ENCODE measurements around the gene RSPO4. TPM values are rescaled to one million over a fixed set of nuclear protein-coding genes. Genes with fewer than 3 reads are reported as not detected.

The RSPO4 gene
- total and polyA plus RNA-seq, 2 donors (not counting 3 experiments of a cell fraction or from before 2014, with no cell fraction given) = not detected

DNA sequence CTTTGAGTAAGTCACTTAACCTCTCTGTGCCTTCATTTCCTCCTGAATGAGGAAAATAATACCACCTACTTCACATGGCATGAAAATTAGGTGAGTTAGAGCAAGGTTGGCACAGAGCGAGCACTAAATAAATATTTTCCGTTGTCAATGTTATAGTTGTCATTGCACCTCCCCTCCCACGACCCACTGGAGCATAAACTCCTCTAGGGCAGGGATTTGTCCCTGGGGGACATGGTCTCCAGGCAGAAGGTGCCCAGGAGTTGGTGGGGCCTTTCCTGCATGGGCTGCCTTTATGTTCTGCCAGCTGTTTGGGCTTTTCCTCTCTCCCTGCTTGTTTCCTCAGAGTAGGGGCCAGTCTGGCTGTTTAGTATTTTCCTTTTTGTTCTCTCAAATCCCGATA, 84.7 kb downstream of the RSPO4 start:
- Histone ChIP-seq H3K36me3 (ENCODE audit: control insufficient read depth in 2 of 2, extremely low read depth in 1 of 2, insufficient read depth in 2 of 2, low read length in 2 of 2) (no peaks in the 10 kb centered on the region), H3K4me2 (ENCODE audit: insufficient read depth, low read length) (no peak overlapping the region), H3K79me2 (ENCODE audit: control insufficient read depth, insufficient read depth, low read length) (no peaks in the 10 kb centered on the region), H2AFZ (ENCODE audit: low read depth, low read length) (no peak overlapping the region), H3K27me3 (ENCODE audit: control insufficient read depth in 2 of 2, insufficient read depth in 2 of 2, low read length in 2 of 2) (no peaks in the 10 kb centered on the region), H3K9me3 (replicated peaks; ENCODE audit: control insufficient read depth, insufficient read depth, low read length) (no peaks in the 10 kb centered on the region), H3K4me3 (replicated peaks in 1 of 3; ENCODE audit: insufficient read depth in 1 of 3, low read depth in 1 of 3, low read length in 3 of 3) (no peak overlapping the region), H4K20me1 (replicated peaks; ENCODE audit: control insufficient read depth, extremely low read depth, insufficient read depth, low read length) (no peaks in the 10 kb centered on the region), H3K4me1 (ENCODE audit: control insufficient read depth, extremely low read depth, insufficient read depth, low read length) (no peaks in the 10 kb centered on the region), H3K9me1 (replicated peaks; ENCODE audit: control insufficient read depth, extremely low read depth, insufficient read depth, low read length) (no peaks in the 10 kb centered on the region), H3K27ac (ENCODE audit: insufficient read depth, low read depth, low read length) (no peak overlapping the region), H3K9ac (replicated peaks; ENCODE audit: extremely low read depth, insufficient read depth, low read length) (no peak overlapping the region)
- FAIRE-seq = no peak
- DNase-seq (ENCODE audit: low read depth, low spot score) = no peak
- intact Hi-C loops (cut with micrococcal nuclease) = no loop called here
- CTCF ChIA-PET = no interaction called here
- POLR2A ChIA-PET = no interaction called here
- dilution Hi-C loops (cut with MboI; ENCODE audit: extremely low pct_ligation_motif_present, low sequenced_read_pairs) = no loop called here
- TF ChIP-seq FOS (IDR thresholded peaks at IDR 0.05; ENCODE audit: borderline replicate concordance, insufficient read depth, low read length) (no peak), POLR2AphosphoS5 (IDR thresholded peaks at IDR 0.05; ENCODE audit: insufficient read depth, low read depth, low read length) (no peak), MYC (IDR thresholded peaks at IDR 0.05; ENCODE audit: low read depth, low read length) (no peak), EZH2 (IDR thresholded peaks at IDR 0.05; ENCODE audit: borderline replicate concordance, low read depth, low read length, severe bottlenecking) (no peak), POLR2A (IDR thresholded peaks at IDR 0.05; ENCODE audit: low read depth, low read length) (no peak), GATA2 (IDR thresholded peaks at IDR 0.05; ENCODE audit: insufficient read depth, insufficient read length, low read depth, low read length) (no peak), JUN (IDR thresholded peaks at IDR 0.05; ENCODE audit: borderline replicate concordance, insufficient read depth, insufficient read length, low read depth) (no peak)
- TF ChIP-seq, protein P1, sequence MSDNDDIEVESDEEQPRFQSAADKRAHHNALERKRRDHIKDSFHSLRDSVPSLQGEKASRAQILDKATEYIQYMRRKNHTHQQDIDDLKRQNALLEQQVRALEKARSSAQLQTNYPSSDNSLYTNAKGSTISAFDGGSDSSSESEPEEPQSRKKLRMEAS (IDR thresholded peaks at IDR 0.05; ENCODE audit: insufficient read depth, insufficient read length) = no peak
- TF ChIP-seq, protein P2, sequence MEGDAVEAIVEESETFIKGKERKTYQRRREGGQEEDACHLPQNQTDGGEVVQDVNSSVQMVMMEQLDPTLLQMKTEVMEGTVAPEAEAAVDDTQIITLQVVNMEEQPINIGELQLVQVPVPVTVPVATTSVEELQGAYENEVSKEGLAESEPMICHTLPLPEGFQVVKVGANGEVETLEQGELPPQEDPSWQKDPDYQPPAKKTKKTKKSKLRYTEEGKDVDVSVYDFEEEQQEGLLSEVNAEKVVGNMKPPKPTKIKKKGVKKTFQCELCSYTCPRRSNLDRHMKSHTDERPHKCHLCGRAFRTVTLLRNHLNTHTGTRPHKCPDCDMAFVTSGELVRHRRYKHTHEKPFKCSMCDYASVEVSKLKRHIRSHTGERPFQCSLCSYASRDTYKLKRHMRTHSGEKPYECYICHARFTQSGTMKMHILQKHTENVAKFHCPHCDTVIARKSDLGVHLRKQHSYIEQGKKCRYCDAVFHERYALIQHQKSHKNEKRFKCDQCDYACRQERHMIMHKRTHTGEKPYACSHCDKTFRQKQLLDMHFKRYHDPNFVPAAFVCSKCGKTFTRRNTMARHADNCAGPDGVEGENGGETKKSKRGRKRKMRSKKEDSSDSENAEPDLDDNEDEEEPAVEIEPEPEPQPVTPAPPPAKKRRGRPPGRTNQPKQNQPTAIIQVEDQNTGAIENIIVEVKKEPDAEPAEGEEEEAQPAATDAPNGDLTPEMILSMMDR (IDR thresholded peaks at IDR 0.05; ENCODE audit: extremely low read depth in 1 of 2, insufficient read depth in 1 of 2, low read depth in 1 of 2, low read length in 2 of 2) = no peak
- BruUV-seq (replicated peaks) = no TSS peak
